Tibial artery (tissue), 4 donors: ENCODE data around the gene ENPP3.
A peak's percentile ranks its signal among the peaks of the same experiment; 100 is the strongest.

Source experiments
- DNase-seq, 2 donors: peaks; one replicate each; pipeline ENCODE4 v3.0.0-alpha.2; 2019
- H3K27ac ChIP-seq, 2 donors: fragments of 200-600 bp; sonication (generic) in 1 of 2; 1 replicate in 1 of 2; 2 replicates in 1 of 2; pipeline ENCODE4 v1.5.1; 2018 to 2019; ENCODE audit warnings: mild to moderate bottlenecking in 1 of 2
- H3K27me3 ChIP-seq, 2 donors: fragments of 200-600 bp; sonication (generic) in 1 of 2; one replicate each; pipeline versions ENCODE4 v1.5.1 to v1.6.0; 2016 to 2019
- H3K36me3 ChIP-seq, 3 donors: fragments of 200-600 bp; sonication (generic) in 2 of 3; one replicate each; pipeline ENCODE4 v1.5.1; 2016 to 2019; ENCODE audit warnings: mild to moderate bottlenecking in 2 of 3
- H3K4me1 ChIP-seq, 4 donors: fragments of 200-600 bp; sonication (generic) in 2 of 4; 1 replicate in 3 of 4; 2 replicates in 1 of 4; pipeline ENCODE4 v1.5.1; 2016 to 2019
- H3K4me3 ChIP-seq, 2 donors: fragments of 200-600 bp; sonication (generic) in 1 of 2; 1 replicate in 1 of 2; 2 replicates in 1 of 2; pipeline ENCODE4 v1.5.1; 2018 to 2019; ENCODE audit warnings: mild to moderate bottlenecking in 2 of 2
- H3K9me3 ChIP-seq, 3 donors: fragments of 200-600 bp; sonication (generic) in 1 of 3; one replicate each; pipeline ENCODE4 v1.5.1; 2016 to 2019
- CTCF ChIP-seq, 2 experiments: fragments of 200-600 bp in 1 of 2; fragments of 450-650 bp in 1 of 2; IDR thresholded peaks; one replicate each; pipeline ENCODE4 v1.5.1; 2017 to 2019; ENCODE audit warnings: antibody characterized with exemption in 2 of 2, mild to moderate bottlenecking in 1 of 2, moderate library complexity in 1 of 2
- intact Hi-C: fragments of 100-400 bp; cut with DNase I; formaldehyde crosslinking; loops from one replicate; pipeline ENCODE4 v1.15.0; 2023; ENCODE audit warnings: low total_unique reads

The ENPP3 gene

GRCh38 chr6:131784561-131784960 lies 147.5 kb downstream of the ENPP3 start:
- Histone ChIP-seq H3K27me3 (no peaks in the 10 kb centered on the region), H3K4me3 (no peak overlapping the region), H3K36me3 (no peaks in the 10 kb centered on the region), H3K27ac (no peak overlapping the region), H3K9me3 (no peaks in the 10 kb centered on the region), H3K4me1 (peaks cover 0 to 1% (median under 1%) of the 10 kb centered on the region in 4 donors)
- intact Hi-C loops, result no loop called here
- no peak for TF ChIP-seq CTCF (IDR thresholded peaks at IDR 0.05)
- DNase-seq, result no peak

- no peak for TF ChIP-seq CTCF (IDR thresholded peaks at IDR 0.05)
- no peaks in the 10 kb centered on the region for H3K4me1 ChIP-seq
- no peak overlapping the region for H3K27ac ChIP-seq
- H3K9me3 ChIP-seq, result no peaks in the 10 kb centered on the region
- no peak for DNase-seq
- H3K36me3 ChIP-seq, result no peaks in the 10 kb centered on the region
- intact Hi-C loops, result no loop called here
- no peak overlapping the region for H3K4me3 ChIP-seq
- no peaks in the 10 kb centered on the region for H3K27me3 ChIP-seq
Observed at GRCh38 chr6:131787079-131787478, 150.0 kb downstream of the ENPP3 start.

GRCh38 chr6:131787766-131788712 lies 150.9 kb downstream of the ENPP3 start:
- intact Hi-C loops, result no loop called here
- no peak overlapping the region for H3K27ac ChIP-seq
- no peaks in the 10 kb centered on the region for H3K27me3 ChIP-seq
- H3K4me1 ChIP-seq, result no peaks in the 10 kb centered on the region
- H3K9me3 ChIP-seq, result no peaks in the 10 kb centered on the region
- peak; percentile 29 for TF ChIP-seq CTCF (IDR thresholded peaks at IDR 0.05)
- DNase-seq, result no peak
- H3K36me3 ChIP-seq, result no peaks in the 10 kb centered on the region
- no peak overlapping the region for H3K4me3 ChIP-seq

GRCh38 chr6:131789219-131789618 lies 152.1 kb downstream of the ENPP3 start:
- no peak for DNase-seq
- Histone ChIP-seq H3K4me1 (no peaks in the 10 kb centered on the region), H3K4me3 (no peak overlapping the region), H3K36me3 (no peaks in the 10 kb centered on the region), H3K27ac (no peak overlapping the region), H3K27me3 (no peaks in the 10 kb centered on the region), H3K9me3 (no peaks in the 10 kb centered on the region)
- intact Hi-C loops, result no loop called here
- no peak for TF ChIP-seq CTCF (IDR thresholded peaks at IDR 0.05)

- Histone ChIP-seq H3K36me3 (no peaks in the 10 kb centered on the region), H3K27ac (no peak overlapping the region), H3K9me3 (no peaks in the 10 kb centered on the region), H3K4me3 (no peak overlapping the region), H3K4me1 (no peaks in the 10 kb centered on the region), H3K27me3 (no peaks in the 10 kb centered on the region)
- intact Hi-C loops, result no loop called here
- DNase-seq, result no peak
- no peak for TF ChIP-seq CTCF (IDR thresholded peaks at IDR 0.05)
Observed at GRCh38 chr6:131791476-131791875, 154.4 kb downstream of the ENPP3 start.
